CD4-positive, alpha-beta T cell (primary cell): Measurements from ENCODE around the gene CCDC85B. TPM values are rescaled to one million over a fixed set of nuclear protein-coding genes. Genes with fewer than 3 reads are reported as not detected.

Experiments
- ATAC-seq: fragments of 200-7000 bp; cut with Tn5 transposase; one replicate; pipeline ENCODE4 v1.10.0; 2022; ENCODE audit warnings: mild to moderate bottlenecking; ENCODE audit not compliant: poor library complexity
- CTCF ChIA-PET: fragments of 350-600 bp; sonication (Branson Sonifier 250); formaldehyde crosslinking; loops from one replicate; lab custom pipeline; 2021; ENCODE audit warnings: antibody characterized with exemption, inconsistent platforms; lab: Charles Lee
- POLR2A ChIA-PET: fragments of 350-600 bp; sonication (Branson Sonifier 250); formaldehyde crosslinking; loops from one replicate; lab custom pipeline; 2021; ENCODE audit warnings: antibody characterized with exemption, inconsistent platforms; lab: Charles Lee
- DNase-seq, 14 experiments: peaks; one replicate each; pipeline ENCODE4 v3.0.0-alpha.2; 2013 to 2020; ENCODE audit warnings: mixed read lengths in 2 of 14
- H3K27ac ChIP-seq, 2 donors: one replicate each; pipeline versions ENCODE4 v1.5.1 to v1.7.0; 2013; ENCODE audit warnings: low read length in 2 of 2, low read depth in 1 of 2, mild to moderate bottlenecking in 1 of 2
- H3K27me3 ChIP-seq, 2 experiments: 1 replicate in 1 of 2; 2 replicates in 1 of 2; pipeline versions ENCODE4 v1.6.1 to v1.7.0; 2013; ENCODE audit warnings: low read length in 2 of 2, control low read depth in 1 of 2, mild to moderate bottlenecking in 1 of 2, moderate library complexity in 1 of 2; ENCODE audit not compliant: insufficient read depth in 2 of 2, control insufficient read depth in 1 of 2
- H3K36me3 ChIP-seq: one replicate; pipeline ENCODE4 v1.6.1; 2013; ENCODE audit warnings: low read length, control low read depth; ENCODE audit not compliant: insufficient read depth
- H3K4me1 ChIP-seq: one replicate; pipeline ENCODE4 v1.6.1; 2013; ENCODE audit warnings: low read length, control low read depth; ENCODE audit not compliant: insufficient read depth
- H3K4me3 ChIP-seq: one replicate; pipeline ENCODE4 v1.5.1; 2013; ENCODE audit warnings: mild to moderate bottlenecking, low read length, moderate library complexity
- H3K9me3 ChIP-seq, 2 experiments: 1 replicate in 1 of 2; 2 replicates in 1 of 2; pipeline versions ENCODE4 v1.6.1 to v1.7.0; 2013; ENCODE audit warnings: low read length in 2 of 2, mild to moderate bottlenecking in 2 of 2, control low read depth in 1 of 2, moderate library complexity in 1 of 2; ENCODE audit not compliant: control insufficient read depth in 1 of 2, insufficient read depth in 1 of 2
- H3K27ac Mint-ChIP-seq: one replicate; pipeline ENCODE4 v1.8.0; 2020; ENCODE audit warnings: mixed read lengths
- H3K27me3 Mint-ChIP-seq: one replicate; pipeline ENCODE4 v1.8.0; 2021; ENCODE audit warnings: mixed read lengths
- H3K36me3 Mint-ChIP-seq: one replicate; pipeline ENCODE4 v1.8.0; 2021; ENCODE audit warnings: low read depth, mixed read lengths
- H3K4me1 Mint-ChIP-seq: one replicate; pipeline ENCODE4 v1.8.0; 2021; ENCODE audit warnings: low read depth, mixed read lengths
- H3K4me3 Mint-ChIP-seq: one replicate; pipeline ENCODE4 v1.8.0; 2020; ENCODE audit warnings: mild to moderate bottlenecking, mixed read lengths
- H3K9me3 Mint-ChIP-seq: one replicate; pipeline ENCODE4 v1.8.0; 2020; ENCODE audit warnings: mixed read lengths
- intact Hi-C, 2 experiments: fragments of 100-400 bp; cut with DNase I in 1 of 2; cut with micrococcal nuclease in 1 of 2; formaldehyde crosslinking; loops; one replicate each; pipeline versions ENCODE4 v1.15.1 to v1.9.0; 2023 to 2025; cut with DNase I, micrococcal nuclease
- total RNA-seq, 174 experiments: library from RNA in 2 of 174; stranded (reverse) in 2 of 174; gene quantifications; one replicate each; pipeline ENCODE4 v1.2.3 and lab custom pipeline; 2021 to 2026
- TF ChIP-seq, protein P1 (sequence below): fragments of 200-600 bp; IDR thresholded peaks from one replicate; pipeline ENCODE4 v1.8.0; 2022; ENCODE audit warnings: antibody characterized with exemption, mild to moderate bottlenecking

Gene CCDC85B
- total RNA-seq, 2 experiments from 2014 or later = 23.1 to 25.8 TPM

GRCh38 chr11:65915821-65916251, 25.4 kb downstream of the CCDC85B start:
- Histone ChIP-seq H3K36me3 (peaks cover 21% of the 10 kb centered on the region), H3K9me3 (no peaks in the 10 kb centered on the region), H3K27ac (no peak overlapping the region), H3K27me3 (no peaks in the 10 kb centered on the region), H3K4me1 (peaks cover 43% of the 10 kb centered on the region), H3K4me3 (no peak overlapping the region)
- CTCF ChIA-PET = interaction anchor here (0.8 kb wide), 1 partner anchor 25 kb away, joined by 3 read pairs; the partner anchor contains the start of gene CCDC85B
- POLR2A ChIA-PET = interaction anchor here (0.6 to 2.4 kb wide), 3 partner anchors 25 to 200 kb away, joined by 3 to 13 read pairs (median 3); partner anchors contain the start of genes CCDC85B and SART1
- Mint-ChIP-seq H3K9me3 (no peaks in the 10 kb centered on the region), H3K4me1 (peaks cover 32% of the 10 kb centered on the region), H3K4me3 (no peak overlapping the region), H3K27me3 (no peaks in the 10 kb centered on the region), H3K27ac (peak overlapping the region; percentile 82), H3K36me3 (peaks cover 27% of the 10 kb centered on the region)
- ATAC-seq (no peak), DNase-seq (peak in 3 of 14 experiments; percentile 33 to 73 (median 63))
- intact Hi-C loops = loop anchor here in 1 of 2 experiments (5.0 kb wide), 1 partner anchor 136 kb away; the partner anchor contains the start of gene SF3B2
- TF ChIP-seq, protein P1, sequence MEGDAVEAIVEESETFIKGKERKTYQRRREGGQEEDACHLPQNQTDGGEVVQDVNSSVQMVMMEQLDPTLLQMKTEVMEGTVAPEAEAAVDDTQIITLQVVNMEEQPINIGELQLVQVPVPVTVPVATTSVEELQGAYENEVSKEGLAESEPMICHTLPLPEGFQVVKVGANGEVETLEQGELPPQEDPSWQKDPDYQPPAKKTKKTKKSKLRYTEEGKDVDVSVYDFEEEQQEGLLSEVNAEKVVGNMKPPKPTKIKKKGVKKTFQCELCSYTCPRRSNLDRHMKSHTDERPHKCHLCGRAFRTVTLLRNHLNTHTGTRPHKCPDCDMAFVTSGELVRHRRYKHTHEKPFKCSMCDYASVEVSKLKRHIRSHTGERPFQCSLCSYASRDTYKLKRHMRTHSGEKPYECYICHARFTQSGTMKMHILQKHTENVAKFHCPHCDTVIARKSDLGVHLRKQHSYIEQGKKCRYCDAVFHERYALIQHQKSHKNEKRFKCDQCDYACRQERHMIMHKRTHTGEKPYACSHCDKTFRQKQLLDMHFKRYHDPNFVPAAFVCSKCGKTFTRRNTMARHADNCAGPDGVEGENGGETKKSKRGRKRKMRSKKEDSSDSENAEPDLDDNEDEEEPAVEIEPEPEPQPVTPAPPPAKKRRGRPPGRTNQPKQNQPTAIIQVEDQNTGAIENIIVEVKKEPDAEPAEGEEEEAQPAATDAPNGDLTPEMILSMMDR = no peak

- H3K27ac Mint-ChIP-seq = peak overlapping the region; percentile 82
- no peak overlapping the region for H3K4me3 ChIP-seq
- H3K4me1 ChIP-seq = peaks cover 48% of the 10 kb centered on the region
- H3K27me3 ChIP-seq = no peaks in the 10 kb centered on the region
- peaks cover 32% of the 10 kb centered on the region for H3K4me1 Mint-ChIP-seq
- no peaks in the 10 kb centered on the region for H3K27me3 Mint-ChIP-seq
- no peaks in the 10 kb centered on the region for H3K9me3 Mint-ChIP-seq
- intact Hi-C loops = loop anchor here in 1 of 2 experiments (5.0 kb wide), 1 partner anchor 136 kb away; the partner anchor contains the start of gene SF3B2
- H3K4me3 Mint-ChIP-seq = peak overlapping the region; percentile 94
- no peaks in the 10 kb centered on the region for H3K9me3 ChIP-seq
- H3K36me3 ChIP-seq = peaks cover 23% of the 10 kb centered on the region
- H3K27ac ChIP-seq = no peak overlapping the region
- ChIA-PET CTCF (interaction anchor here (0.8 kb wide), 1 partner anchor 25 kb away, joined by 3 read pairs; the partner anchor contains the start of gene CCDC85B), POLR2A (interaction anchor here (2.4 kb wide), 1 partner anchor 26 kb away, joined by 13 read pairs; the partner anchor contains the start of gene CCDC85B)
- TF ChIP-seq, protein P1 = no peak
- H3K36me3 Mint-ChIP-seq = peaks cover 27% of the 10 kb centered on the region
- DNase-seq (no peak), ATAC-seq (no peak)
These were observed 25.9 kb downstream of the CCDC85B start for GRCh38 chr11:65916391-65916790.

- peaks cover 32% of the 10 kb centered on the region for H3K4me1 Mint-ChIP-seq
These were observed 26.6 kb downstream of the CCDC85B start for GRCh38 chr11:65917077-65917433.

More at GRCh38 chr11:65917077-65917433, 26.6 kb downstream of the CCDC85B start:
- TF ChIP-seq, protein P1 = no peak
- H3K27me3 ChIP-seq = no peaks in the 10 kb centered on the region
- intact Hi-C loops = loop anchor here in 1 of 2 experiments (5.0 kb wide), 1 partner anchor 135 kb away; the partner anchor contains the start of gene SF3B2
- H3K9me3 ChIP-seq = no peaks in the 10 kb centered on the region
- ChIA-PET CTCF (interaction anchor here (1.9 to 3.2 kb wide), 2 partner anchors 28 to 57 kb away, joined by 6 to 21 read pairs; partner anchors contain the start of genes CCDC85B, FIBP and MUS81), POLR2A (interaction anchor here (1.3 to 6.6 kb wide), 5 partner anchors 27 to 84 kb away, joined by 4 to 104 read pairs (median 10); partner anchors contain the start of genes CCDC85B, FIBP, MUS81 and SART1)
- H3K27ac ChIP-seq = no peak overlapping the region
- peaks cover 27% of the 10 kb centered on the region for H3K36me3 ChIP-seq
- peak overlapping the region; percentile 82 for H3K27ac Mint-ChIP-seq
- no peak for ATAC-seq
- peaks cover 49% of the 10 kb centered on the region for H3K4me1 ChIP-seq
- H3K9me3 Mint-ChIP-seq = no peaks in the 10 kb centered on the region
- no peak for DNase-seq
- H3K4me3 ChIP-seq = no peak overlapping the region
- H3K27me3 Mint-ChIP-seq = no peaks in the 10 kb centered on the region
- H3K36me3 Mint-ChIP-seq = peaks cover 32% of the 10 kb centered on the region
- H3K4me3 Mint-ChIP-seq = peak overlapping the region; percentile 94
